SK-N-SH treated with all-trans-retinoic acid at 6 μM for 48 hours (cell line): Measurements from ENCODE around the gene CEP85.

Experiments used
- ATAC-seq: fragments of 200-7000 bp; cut with Tn5 transposase; 3 replicates; pipeline ENCODE4 v1.9.1; 2020; ENCODE audit warnings: mild to moderate bottlenecking, moderate library complexity
- ARNTL ChIP-seq: fragments of 450-650 bp; formaldehyde crosslinking; IDR thresholded peaks from 2 replicates; pipeline ENCODE4 v1.5.0; 2020; ENCODE audit warnings: low read depth, mild to moderate bottlenecking, moderate library complexity, borderline replicate concordance
- BACH2 ChIP-seq: fragments of 250-450 bp; sonication (Bioruptor Pico); IDR thresholded peaks from 2 replicates; pipeline ENCODE4 v1.9.0; 2021; ENCODE audit warnings: mild to moderate bottlenecking, borderline replicate concordance
- CSRNP3 ChIP-seq: fragments of 250-450 bp; sonication (Bioruptor Pico); IDR thresholded peaks from 2 replicates; pipeline ENCODE4 v1.5.1; 2021; ENCODE audit warnings: mild to moderate bottlenecking, moderate library complexity
- ESRRG ChIP-seq: fragments of 250-450 bp; sonication (Bioruptor Pico); IDR thresholded peaks from 2 replicates; pipeline ENCODE4 v1.6.1; 2021; ENCODE audit warnings: mild to moderate bottlenecking
- GLIS3 ChIP-seq: fragments of 250-450 bp; sonication (Bioruptor Pico); IDR thresholded peaks from 2 replicates; pipeline ENCODE4 v1.5.0; 2020; ENCODE audit warnings: mild to moderate bottlenecking, moderate library complexity
- ISL1 ChIP-seq: fragments of 250-450 bp; sonication (Bioruptor Pico); IDR thresholded peaks from 2 replicates; pipeline ENCODE4 v2.1.2; 2022; ENCODE audit warnings: mild to moderate bottlenecking, moderate library complexity
- OSR1 ChIP-seq: fragments of 250-450 bp; sonication (Bioruptor Pico); IDR thresholded peaks from 2 replicates; pipeline ENCODE4 v1.8.0; 2022; ENCODE audit warnings: moderate library complexity, mild to moderate bottlenecking, inconsistent platforms
- PATZ1 ChIP-seq: fragments of 250-450 bp; sonication (Bioruptor Pico); IDR thresholded peaks from 2 replicates; pipeline ENCODE4 v1.8.0; 2020; ENCODE audit warnings: mild to moderate bottlenecking, moderate library complexity, borderline replicate concordance
- POU6F1 ChIP-seq: fragments of 250-450 bp; sonication (Bioruptor Pico); IDR thresholded peaks from 2 replicates; pipeline ENCODE4 v1.8.0; 2021; ENCODE audit warnings: low read depth, mild to moderate bottlenecking, moderate library complexity, borderline replicate concordance
- RARB ChIP-seq: fragments of 250-450 bp; sonication (Bioruptor Pico); IDR thresholded peaks from 2 replicates; pipeline ENCODE4 v1.8.0; 2021; ENCODE audit warnings: mild to moderate bottlenecking, moderate library complexity
- SNAI2 ChIP-seq: fragments of 250-450 bp; sonication (Bioruptor Pico); IDR thresholded peaks from 2 replicates; pipeline ENCODE4 v1.5.0; 2020; ENCODE audit warnings: mild to moderate bottlenecking, moderate library complexity
- TCF4 ChIP-seq: fragments of 250-450 bp; sonication (Bioruptor Pico); IDR thresholded peaks from 2 replicates; pipeline ENCODE4 v1.8.0; 2021; ENCODE audit warnings: mild to moderate bottlenecking, moderate library complexity, borderline replicate concordance
- TOX ChIP-seq: fragments of 250-450 bp; sonication (Bioruptor Pico); IDR thresholded peaks from 2 replicates; pipeline ENCODE4 v1.8.0; 2021; ENCODE audit warnings: mild to moderate bottlenecking, moderate library complexity, borderline replicate concordance
- ZFP3 ChIP-seq: fragments of 250-450 bp; sonication (Bioruptor Pico); IDR thresholded peaks from 2 replicates; pipeline ENCODE4 v1.5.0; 2020; ENCODE audit warnings: mild to moderate bottlenecking, moderate library complexity
- ZFP30 ChIP-seq: fragments of 450-650 bp; formaldehyde crosslinking; IDR thresholded peaks from 2 replicates; pipeline ENCODE4 v1.5.0; 2022; ENCODE audit warnings: mild to moderate bottlenecking, moderate library complexity
- ZNF565 ChIP-seq: fragments of 450-650 bp; formaldehyde crosslinking; conservative IDR thresholded peaks from 2 replicates; pipeline ENCODE4 v1.5.0; 2020; ENCODE audit warnings: low read depth, mild to moderate bottlenecking, moderate library complexity
- ZNF70 ChIP-seq: fragments of 450-650 bp; formaldehyde crosslinking; IDR thresholded peaks from 2 replicates; pipeline ENCODE4 v1.5.0; 2020; ENCODE audit warnings: mild to moderate bottlenecking, moderate library complexity
- ZNF8 ChIP-seq: fragments of 450-650 bp; formaldehyde crosslinking; IDR thresholded peaks from 2 replicates; pipeline ENCODE4 v1.5.0; 2020; ENCODE audit warnings: mild to moderate bottlenecking, moderate library complexity
- TF ChIP-seq, protein P1 (sequence below): fragments of 250-450 bp; sonication (Bioruptor Pico); IDR thresholded peaks from 2 replicates; pipeline ENCODE4 v1.5.0; 2020; ENCODE audit warnings: mild to moderate bottlenecking, moderate library complexity

Gene CEP85

GRCh38 chr1:26263212-26263611 lies 29.2 kb downstream of the CEP85 start:
- ATAC-seq = no peak
- TF ChIP-seq GLIS3 (CRISPR knock-in tag) = no peak

DNA sequence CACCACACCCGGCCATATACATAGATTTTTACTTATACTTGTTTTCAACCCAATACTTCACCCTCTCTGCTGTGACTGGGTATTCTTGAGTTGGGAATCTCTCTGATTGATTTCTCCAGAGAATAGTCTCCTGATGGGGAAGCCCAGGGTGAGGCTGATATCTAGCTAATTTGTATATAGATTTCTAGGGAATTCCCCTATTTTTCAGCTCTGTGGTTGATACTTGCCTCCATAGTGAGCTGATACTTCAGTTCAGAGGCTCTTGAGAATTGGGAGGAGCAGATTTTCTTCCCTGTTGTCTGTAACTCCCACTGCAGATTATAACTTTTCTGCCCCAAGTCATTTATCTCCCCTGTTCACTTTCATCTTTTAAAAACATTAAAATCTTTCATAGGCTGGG lies 31.4 kb downstream of the CEP85 start:
- TF ChIP-seq TCF4 (CRISPR knock-in tag) (no peak), SNAI2 (CRISPR knock-in tag) (no peak), OSR1 (no peak), RARB (CRISPR knock-in tag) (no peak), ESRRG (CRISPR knock-in tag) (no peak), ZFP30 (no peak), CSRNP3 (no peak)
- TF ChIP-seq, protein P1, sequence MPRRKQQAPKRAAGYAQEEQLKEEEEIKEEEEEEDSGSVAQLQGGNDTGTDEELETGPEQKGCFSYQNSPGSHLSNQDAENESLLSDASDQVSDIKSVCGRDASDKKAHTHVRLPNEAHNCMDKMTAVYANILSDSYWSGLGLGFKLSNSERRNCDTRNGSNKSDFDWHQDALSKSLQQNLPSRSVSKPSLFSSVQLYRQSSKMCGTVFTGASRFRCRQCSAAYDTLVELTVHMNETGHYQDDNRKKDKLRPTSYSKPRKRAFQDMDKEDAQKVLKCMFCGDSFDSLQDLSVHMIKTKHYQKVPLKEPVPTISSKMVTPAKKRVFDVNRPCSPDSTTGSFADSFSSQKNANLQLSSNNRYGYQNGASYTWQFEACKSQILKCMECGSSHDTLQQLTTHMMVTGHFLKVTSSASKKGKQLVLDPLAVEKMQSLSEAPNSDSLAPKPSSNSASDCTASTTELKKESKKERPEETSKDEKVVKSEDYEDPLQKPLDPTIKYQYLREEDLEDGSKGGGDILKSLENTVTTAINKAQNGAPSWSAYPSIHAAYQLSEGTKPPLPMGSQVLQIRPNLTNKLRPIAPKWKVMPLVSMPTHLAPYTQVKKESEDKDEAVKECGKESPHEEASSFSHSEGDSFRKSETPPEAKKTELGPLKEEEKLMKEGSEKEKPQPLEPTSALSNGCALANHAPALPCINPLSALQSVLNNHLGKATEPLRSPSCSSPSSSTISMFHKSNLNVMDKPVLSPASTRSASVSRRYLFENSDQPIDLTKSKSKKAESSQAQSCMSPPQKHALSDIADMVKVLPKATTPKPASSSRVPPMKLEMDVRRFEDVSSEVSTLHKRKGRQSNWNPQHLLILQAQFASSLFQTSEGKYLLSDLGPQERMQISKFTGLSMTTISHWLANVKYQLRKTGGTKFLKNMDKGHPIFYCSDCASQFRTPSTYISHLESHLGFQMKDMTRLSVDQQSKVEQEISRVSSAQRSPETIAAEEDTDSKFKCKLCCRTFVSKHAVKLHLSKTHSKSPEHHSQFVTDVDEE (CRISPR knock-in tag) = no peak
- ATAC-seq = no peak

DNA sequence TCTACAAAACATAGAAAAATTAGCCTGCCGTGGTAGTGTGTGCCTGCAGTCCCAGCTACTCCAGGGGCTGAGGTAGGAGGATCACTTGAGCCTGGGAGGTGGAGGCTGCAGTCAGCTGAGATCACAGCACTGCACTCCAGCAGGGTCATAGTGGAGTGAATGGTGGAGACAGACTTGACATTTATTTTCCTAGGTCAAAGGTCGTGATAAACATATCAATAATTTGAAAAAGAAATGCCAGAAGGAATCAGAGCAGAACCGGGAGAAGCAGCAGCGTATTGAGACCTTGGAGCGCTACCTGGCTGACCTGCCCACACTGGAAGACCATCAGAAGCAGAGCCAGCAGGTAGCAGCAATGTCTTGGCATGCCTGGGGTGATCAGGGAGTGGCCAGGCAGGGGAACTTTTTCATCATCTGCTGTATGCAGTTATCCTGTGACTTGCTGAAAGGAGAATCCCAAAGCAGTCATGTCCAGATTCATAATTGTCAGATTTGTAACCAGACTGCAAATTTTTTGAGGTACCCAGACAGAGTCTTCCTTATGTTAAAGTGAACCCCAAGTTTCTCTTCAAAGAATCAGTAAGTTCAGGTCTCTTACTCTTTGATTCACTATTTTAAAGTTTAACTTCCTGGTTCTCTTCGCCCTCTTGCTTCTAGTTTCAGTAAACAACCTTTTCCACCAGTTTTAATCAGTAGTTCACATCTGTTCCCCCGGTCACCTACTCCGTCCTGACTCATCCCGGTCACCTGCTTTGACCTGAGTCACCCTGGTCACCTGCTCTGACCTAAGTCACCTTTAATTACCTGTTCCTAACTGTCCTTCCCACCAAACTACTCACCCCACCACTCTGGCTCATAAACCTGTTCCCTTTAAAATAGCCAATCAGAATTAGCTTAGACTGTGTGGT lies 34.5 kb downstream of the CEP85 start:
- no peak for TF ChIP-seq SNAI2 (CRISPR knock-in tag)
- TF ChIP-seq BACH2 (CRISPR knock-in tag) = no peak
- TF ChIP-seq ESRRG (CRISPR knock-in tag) = no peak
- no peak for TF ChIP-seq GLIS3 (CRISPR knock-in tag)
- no peak for TF ChIP-seq TCF4 (CRISPR knock-in tag)
- TF ChIP-seq ZFP3 (CRISPR knock-in tag) = no peak
- TF ChIP-seq ISL1 (CRISPR knock-in tag) = no peak
- TF ChIP-seq, protein P1 (CRISPR knock-in tag) = no peak
- no peak for TF ChIP-seq ARNTL
- no peak for TF ChIP-seq ZNF565 (CRISPR knock-in tag)
- TF ChIP-seq TOX = no peak
- TF ChIP-seq ZNF70 = no peak
- no peak for TF ChIP-seq ZNF8 (CRISPR knock-in tag)
- TF ChIP-seq POU6F1 (CRISPR knock-in tag) = no peak
- no peak for TF ChIP-seq PATZ1 (CRISPR knock-in tag)
- no peak for TF ChIP-seq OSR1
- ATAC-seq = no peak
